T-helper 2 cell (primary cell): Measurements from ENCODE around the gene ZNF473.
A peak's percentile ranks its signal among the peaks of the same experiment; 100 is the strongest.

Experiments
- DNase-seq, 5 experiments: peaks; one replicate each; pipeline versions ENCODE4 v3.0.0 to v3.0.0-alpha.2; 2012 to 2022

The ZNF473 gene

DNA sequence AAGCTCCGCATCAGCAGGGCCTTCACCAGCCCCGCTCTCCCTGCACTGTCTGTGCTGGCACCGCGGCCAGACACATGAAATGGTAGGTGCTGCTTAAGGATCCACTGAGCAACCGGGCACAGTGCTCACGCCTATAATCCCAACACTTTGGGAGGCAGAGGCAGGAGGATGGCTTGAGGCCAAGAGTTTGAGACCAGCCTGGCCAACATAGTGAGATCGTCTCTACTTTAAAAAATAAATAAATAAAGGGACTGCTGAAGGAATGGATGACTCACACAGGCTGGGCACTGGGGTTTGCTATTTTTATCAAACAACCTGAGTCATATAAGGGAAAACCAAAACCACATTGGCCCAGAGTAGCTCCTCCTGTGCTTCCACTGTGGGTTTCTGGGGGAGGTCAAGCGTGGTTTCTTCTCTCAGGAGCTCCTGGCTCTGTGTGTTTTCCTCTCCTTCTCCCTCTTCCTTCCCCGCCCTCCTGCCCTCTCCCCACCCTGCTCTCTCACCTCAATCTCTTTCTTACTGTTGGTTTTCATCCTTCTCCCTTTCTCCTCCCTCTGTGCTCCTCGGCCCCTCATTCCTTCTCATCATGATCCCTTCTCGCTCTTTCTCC lies 21.9 kb upstream of the ZNF473 start:
- DNase-seq: peak in 1 of 5 experiments; percentile 48

DNA sequence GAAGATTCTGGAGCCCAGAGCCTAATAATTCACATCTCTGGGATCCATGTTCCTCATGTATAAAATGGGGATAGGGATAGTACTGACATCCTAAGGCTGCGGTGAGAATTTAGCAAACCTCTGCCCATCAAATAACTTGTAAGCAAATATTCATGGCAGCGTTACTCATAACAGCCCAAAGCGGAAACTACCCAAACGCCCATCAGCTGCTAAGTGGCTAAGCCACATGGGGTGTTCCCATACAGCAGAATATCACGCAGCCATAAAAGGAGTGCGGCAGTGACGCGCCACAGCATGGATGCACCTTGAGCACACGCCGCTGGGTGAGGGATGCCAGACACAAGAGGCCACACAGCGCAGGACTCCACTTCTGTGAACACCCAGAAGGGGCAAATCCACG lies 20.4 kb upstream of the ZNF473 start:
- peak in 1 of 5 experiments; percentile 24 for DNase-seq

DNA sequence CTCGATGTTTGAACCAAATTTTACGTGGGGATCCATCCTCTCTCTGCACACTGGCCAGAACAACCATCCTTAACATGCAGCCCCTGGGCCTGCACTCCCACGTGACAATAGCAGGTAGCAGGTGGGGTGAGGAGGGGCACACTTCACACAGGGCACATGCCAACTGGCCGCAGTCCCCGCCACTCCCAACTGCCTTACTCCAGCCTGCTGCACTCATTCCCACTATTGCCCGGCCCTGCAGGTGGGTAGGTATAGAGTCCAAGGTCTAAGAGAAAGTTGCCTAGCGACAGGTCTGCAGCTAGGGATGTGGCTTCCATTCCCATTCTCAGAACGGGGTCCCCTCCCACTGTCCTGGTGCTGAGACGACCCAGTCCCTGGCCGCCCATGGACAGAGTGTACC lies 18.6 kb upstream of the ZNF473 start:
- no peak for DNase-seq

DNA sequence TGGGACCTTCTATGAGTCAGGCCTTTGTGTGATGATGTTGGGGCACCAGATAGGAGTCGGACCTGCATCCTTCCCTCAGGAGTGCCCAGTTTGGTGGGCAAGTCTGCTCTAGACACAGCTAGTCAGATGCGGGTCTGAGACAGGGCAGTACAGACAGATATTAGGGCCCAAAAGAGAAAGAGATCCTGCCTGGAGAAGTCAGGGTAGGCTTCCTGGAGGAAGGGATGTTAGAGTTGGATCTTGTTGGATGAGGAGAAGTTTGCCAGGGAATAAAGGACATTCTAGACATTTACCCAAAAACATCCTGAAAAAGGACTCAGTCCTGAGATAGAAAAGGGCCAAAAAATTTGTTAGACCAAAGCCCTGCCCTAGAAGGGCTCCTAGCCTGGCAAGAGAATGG lies 17.9 kb upstream of the ZNF473 start:
- no peak for DNase-seq

DNA sequence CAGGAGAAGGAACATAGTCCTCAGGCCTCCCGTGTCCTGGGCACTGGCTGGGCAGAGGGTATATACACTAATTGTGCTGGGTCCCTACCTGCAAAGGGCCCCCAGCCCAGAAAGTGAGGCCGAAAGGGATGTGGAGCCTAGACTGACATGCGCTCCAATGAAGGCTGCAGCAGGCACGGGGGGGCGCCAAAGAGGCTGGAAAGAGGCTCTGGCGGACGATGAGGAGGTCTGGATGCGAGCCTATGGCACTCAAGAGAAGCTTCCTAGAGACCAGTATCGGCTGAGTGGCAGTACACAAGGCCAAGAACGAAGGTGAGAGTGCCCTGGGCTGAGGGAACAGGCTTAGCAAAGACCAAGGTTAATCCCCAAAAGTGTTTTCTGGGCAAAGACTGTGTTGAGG lies 17.3 kb upstream of the ZNF473 start:
- no peak for DNase-seq

DNA sequence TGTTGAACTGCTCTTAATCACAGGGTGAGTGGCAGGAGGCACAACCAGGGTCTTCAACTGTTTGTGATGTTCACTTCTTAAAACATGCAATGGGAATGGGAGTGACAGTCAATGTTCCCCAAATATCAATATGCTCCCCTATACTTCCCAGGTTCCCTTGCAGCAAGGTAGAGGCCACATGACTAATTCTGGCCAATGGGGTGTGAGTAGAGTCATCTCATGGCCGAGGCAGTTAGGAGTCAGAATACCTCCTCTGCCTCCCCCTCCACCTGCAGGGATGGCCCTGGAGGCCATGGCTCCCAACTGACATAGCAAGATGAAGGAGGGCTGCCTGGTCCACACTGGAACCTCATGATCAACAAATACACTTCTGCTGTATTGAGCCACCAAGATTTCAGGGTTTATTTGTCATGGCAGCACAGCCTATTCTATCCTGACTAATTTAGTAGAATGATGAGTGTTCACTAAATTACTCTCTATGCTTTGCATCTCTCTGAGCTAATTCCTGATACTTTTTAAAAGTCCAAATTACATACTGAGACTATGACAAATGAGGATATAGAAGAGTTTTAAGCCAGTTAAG lies 9.5 kb upstream of the ZNF473 start:
- DNase-seq: no peak

DNA sequence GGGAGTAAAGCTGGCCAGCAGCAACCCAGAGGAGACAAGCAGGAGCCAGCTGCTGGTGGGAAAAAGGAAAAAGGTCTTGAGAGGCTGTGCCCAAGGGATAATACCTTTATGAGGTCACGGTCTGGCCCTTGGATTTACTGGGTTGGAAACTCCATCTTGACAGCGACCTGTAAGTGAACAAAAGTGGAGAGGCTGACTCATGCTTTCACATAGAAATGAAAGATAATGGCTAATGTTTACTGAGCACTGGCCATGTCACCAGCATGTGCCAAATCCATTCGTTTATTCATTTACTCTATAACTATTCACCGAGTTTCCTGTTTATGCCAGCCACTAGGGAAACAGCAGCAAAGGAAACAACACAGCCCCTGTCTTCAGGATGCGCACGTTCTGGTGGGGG lies 5.3 kb upstream of the ZNF473 start:
- DNase-seq: no peak

DNA sequence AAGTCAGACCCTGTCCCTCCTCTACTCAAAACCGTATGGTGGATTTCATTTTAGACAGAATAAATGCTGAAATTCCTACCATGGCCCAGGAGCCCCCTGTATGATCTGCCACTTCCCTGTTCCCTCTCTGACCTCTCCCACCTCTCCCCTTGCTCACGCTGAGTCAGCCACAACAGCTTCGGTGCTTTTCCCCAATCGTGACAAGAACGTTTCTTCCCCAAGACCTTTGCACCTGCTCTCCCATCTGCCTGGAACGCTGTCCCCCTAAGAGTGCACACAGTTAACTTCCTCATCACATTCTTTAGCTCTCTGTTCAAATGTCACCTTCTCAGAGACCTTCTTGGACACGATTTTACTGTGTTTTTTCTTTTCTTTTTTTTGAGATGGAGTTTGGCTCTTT lies 3.0 kb upstream of the ZNF473 start:
- no peak for DNase-seq

DNA sequence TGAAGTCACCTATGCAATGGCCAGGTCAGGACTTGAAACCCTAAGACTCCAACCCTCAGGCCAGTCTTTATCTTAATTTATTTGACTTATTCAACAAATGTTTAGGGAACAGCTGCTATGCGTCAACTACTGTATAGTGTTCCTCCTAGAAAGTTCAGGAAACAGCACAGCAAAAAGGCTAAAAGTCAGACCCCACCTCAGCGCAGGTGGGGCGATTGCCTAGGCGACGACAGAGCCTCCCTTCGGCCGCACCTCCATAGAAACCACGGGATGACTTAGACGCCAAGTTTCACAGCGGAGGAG lies 1.1 kb upstream of the ZNF473 start:
- no peak for DNase-seq

DNA sequence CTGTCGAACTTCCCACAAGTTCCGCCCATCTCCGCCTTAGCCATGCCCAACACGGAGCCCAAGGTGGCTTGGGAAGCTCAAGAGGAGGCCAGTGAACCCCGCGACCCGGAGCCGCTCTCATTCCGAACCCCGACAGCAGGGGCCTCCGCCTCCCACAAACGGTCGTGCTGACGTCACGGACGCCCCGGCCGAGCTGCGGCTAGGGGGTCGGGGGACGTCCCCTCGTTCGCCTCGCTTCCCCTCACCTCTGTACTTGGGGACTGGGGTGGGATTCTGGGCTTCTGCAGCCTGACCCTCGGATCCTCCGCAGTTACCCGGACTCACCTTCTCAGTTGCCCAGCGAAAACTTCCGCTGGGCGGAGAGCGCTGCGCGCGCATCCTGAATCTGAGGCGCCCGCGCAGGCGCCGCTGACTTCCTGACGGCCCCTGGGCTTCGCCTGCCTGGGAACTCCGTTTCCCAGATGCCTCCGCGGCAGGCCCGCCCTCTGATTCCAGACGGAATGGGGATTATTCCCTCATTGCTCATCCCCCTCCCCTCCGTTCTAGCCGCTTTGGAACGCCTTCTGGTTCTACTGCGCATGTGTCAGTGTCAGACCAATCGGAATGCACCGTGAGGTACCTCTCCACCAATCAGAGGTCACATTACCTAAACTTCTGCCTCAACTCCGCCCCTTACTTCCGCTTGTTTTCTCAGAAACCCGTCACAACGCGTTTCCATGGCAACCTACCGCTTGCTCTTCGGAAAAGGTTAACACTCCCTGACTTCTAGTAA lies 597 bp upstream of the ZNF473 start, which contains the start of gene VRK3:
Gene VRK3 (minus strand): TSS at position 351 of the 772 bp plus-strand sequence. CDS start 9,210 bp downstream, outside the sequence.
- peak; percentile 93 to 100 (median 98) for DNase-seq

DNA sequence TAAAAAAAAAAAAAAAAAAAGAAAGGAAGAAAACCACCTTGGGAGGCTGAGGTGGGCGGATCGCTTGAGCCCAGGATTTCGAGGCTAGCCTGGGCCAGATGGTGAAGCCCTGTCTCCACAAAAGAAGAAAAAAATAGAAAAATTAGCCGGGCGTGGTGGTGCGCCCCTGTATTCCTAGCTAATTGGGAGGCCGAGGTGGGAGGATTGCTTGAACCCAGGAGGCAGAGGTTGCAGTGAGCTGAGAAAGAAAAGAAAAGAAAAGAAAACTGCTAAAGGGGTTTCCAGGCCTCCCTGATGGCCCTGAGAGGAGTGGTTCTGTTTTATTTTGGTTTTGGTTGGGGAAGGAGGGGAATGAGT lies 723 bp downstream of the ZNF473 start:
- DNase-seq: no peak

DNA sequence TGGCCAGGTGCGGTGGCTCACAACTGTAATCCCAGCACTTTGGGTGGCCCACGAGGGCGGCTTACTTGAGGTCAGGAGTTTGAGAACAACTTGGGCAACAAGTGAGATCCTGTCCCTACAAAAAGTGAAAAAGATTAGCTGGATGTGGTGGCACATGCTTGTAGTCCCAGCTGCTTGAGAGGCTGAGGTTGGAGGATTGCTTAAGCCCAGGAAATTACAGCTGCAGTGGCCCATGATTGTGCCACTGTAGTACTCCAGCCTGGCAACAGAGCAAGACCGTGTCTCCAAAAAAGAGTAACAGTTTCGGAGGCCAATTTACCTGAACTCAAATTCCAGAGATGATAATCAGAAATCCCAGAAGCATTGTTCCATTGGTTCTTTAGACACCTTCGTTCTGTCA lies 4.4 kb downstream of the ZNF473 start:
- DNase-seq: no peak

DNA sequence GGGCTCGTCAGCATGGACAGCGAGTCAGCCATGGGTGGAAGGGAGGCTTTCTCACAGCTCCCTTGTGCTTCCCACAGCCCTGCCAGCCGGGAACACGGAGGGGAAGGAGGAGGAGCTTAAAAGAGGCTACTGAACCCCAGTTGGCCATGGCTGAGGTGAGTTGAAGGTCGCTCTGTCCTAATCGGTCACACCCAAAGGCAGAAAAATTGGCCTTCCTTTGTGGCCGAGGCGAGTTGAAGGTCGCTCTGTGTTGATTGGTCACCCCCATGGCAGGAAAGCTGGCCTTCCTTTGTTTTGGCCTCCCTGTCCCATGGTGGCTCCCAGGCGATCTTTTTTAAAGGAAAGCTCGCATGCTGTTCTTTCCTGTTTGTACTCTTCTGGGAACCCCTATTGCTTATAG lies 5.1 kb downstream of the ZNF473 start:
- no peak for DNase-seq

DNA sequence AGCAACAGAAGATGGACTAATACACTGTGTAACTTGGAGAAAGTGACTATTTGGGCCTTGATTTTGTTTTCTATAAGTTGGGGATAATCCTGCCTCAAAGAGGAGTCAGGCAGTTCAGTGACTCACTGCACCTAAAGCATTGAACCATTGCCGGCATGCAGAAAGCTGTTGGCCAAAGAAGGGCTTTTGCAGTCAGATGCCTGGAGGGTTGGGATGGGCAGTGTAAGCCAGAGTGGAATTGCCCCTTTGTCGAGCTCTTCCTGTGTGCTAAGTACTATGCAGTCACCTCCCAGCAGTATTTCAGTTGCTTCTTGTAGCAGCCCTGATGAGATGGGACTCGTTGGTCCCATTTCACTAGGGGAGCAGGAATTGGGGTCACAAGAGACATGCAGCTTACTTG lies 11.1 kb downstream of the ZNF473 start:
- DNase-seq: no peak

DNA sequence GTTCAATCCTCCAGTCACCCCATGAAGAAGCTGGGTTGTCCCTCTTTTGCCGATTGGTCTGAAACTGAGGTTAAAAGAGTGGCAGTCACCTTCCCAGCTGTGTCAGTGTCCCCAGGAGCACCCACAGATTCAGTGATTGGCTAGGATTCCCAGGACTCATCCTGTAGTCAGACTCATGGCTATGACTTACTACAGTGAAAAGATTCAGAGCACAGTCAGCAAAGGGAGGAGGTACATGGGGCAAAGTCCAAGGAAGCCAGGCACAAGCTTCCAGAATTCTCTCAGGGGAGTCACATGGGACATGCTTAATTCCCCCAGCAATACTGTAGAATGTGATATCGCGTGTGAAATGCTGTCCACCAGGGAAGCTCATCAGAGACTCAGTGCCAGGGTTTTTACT lies 14.2 kb downstream of the ZNF473 start:
- DNase-seq: no peak

DNA sequence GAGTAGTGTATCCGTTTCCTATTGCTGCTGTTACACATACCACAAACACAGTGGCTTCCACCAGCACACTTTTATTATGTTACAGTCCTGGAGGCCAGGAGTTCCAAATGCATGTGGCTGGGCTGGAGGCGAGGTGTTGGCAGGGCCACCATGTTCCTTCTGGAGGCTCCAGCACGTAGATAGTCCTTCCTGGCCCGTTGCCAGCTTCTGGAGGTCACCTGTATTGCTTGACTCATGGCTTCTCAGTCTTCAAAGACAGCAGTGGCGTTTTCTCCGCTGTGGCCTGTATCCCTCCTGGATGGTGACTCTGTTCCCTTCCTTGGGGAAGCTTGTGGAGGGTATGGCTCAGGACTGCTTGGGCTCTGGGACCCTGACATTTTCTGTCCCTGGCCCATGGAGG lies 15.2 kb downstream of the ZNF473 start:
- no peak for DNase-seq

DNA sequence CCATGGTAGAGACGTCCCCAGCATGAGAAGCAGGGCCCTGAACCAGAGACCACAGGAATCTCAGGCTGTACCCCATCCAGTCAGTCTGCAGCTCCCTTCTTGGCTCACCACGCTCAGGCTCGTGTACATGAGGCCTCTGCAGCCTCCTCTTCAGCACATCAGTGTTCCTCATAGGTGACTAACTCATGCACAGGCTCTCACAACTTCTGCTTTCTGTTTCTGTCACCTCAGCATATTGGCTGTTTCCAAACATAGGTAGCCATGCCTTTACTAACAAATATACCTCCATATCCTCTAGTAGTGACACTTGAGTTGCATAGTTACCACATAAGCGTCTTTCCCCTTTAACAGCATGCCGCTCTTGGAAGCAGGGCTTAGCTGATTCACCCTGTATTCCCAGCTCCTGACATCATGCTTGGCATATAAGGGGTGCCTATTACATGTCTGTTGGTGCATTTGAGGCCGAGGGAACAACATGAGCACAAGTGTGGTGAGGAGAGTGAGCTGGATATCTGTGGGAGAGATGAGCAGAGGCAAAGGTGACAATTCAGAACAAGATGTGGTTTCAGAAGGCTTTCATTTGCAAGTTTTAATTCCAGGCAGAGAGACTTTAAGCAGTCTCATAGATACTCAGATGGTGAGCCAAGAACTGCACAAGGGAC lies 16.7 kb downstream of the ZNF473 start:
- no peak for DNase-seq

DNA sequence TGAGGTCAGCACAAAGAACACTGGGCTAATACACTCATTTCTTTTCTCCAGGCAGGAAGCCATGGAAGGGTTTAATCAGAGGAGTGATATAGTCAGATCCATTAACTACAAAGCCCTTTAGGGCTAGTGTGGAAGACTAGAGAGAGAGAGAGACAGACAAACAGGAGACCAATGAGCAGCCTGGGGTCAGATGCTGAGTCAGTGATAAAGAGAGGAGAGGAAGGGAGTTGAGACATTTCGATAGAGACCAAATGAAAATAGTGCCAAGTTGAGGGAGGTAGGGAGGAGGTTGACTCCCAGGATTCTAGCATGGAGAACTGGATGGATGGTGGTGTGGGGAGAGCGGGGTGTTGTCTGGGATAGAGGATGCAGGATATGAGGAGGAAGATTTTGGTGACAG lies 18.2 kb downstream of the ZNF473 start:
- DNase-seq: no peak

DNA sequence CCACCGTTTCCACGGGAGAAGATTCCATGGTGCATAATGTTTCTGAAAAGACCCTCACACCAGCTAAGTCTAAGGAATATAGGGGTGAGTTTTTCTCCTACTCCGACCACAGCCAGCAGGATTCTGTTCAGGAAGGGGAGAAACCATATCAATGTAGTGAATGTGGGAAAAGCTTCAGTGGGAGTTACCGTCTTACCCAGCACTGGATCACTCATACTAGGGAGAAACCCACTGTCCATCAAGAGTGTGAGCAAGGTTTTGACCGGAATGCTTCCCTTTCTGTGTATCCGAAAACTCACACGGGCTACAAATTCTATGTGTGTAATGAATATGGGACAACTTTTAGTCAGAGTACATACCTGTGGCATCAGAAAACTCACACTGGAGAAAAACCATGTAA lies 19.1 kb downstream of the ZNF473 start:
- DNase-seq: no peak

DNA sequence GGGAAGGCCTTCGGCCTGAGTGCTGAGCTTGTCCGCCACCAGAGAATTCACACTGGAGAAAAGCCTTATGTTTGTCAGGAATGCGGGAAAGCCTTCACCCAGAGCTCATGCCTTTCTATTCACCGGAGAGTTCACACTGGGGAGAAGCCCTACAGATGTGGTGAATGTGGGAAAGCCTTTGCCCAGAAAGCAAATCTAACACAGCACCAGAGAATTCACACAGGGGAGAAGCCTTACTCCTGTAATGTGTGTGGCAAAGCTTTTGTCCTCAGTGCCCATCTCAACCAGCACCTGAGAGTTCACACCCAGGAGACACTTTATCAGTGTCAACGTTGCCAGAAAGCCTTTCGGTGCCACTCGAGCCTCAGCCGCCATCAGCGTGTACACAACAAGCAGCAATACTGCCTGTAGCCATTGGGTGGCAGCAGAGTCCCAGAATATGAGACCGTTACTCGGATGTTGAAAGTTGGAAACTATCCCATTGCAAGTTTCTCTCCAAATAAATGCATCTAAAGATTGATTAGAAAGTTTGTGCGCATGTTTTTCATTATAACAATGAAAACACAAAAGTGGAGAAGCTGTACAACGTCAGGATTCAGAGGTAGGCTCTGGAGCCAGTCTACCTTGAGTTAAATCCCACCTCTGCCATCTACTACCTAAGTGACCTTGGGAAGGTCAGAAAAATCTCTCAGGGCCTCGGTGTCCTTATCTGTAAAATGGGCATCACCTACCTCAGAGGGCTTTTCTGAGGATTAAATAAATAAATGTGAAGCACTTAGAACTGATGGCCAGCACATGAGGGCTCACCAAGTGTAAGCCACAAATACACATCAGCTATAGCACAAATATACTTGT lies 21.1 kb downstream of the ZNF473 start:
- peak; percentile 14 to 57 (median 32) for DNase-seq

DNA sequence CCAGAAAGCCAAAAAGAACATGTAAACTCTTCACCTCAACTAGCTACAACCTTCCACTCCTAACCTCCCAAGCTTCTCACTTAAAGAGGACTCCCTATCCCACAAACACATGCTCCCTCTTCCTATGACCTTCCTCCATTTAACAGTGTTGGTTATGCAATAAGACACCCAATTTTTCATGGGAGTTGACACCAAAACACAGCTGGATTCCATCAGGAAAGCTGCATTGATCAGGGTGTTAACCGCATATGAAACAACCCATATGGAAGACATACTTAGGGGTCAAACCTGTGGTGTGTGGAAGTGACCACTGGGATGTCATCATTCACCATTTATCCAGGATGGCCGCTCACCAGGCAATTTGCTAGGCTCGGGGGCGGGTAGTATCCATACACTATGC lies 21.9 kb downstream of the ZNF473 start:
- no peak for DNase-seq

DNA sequence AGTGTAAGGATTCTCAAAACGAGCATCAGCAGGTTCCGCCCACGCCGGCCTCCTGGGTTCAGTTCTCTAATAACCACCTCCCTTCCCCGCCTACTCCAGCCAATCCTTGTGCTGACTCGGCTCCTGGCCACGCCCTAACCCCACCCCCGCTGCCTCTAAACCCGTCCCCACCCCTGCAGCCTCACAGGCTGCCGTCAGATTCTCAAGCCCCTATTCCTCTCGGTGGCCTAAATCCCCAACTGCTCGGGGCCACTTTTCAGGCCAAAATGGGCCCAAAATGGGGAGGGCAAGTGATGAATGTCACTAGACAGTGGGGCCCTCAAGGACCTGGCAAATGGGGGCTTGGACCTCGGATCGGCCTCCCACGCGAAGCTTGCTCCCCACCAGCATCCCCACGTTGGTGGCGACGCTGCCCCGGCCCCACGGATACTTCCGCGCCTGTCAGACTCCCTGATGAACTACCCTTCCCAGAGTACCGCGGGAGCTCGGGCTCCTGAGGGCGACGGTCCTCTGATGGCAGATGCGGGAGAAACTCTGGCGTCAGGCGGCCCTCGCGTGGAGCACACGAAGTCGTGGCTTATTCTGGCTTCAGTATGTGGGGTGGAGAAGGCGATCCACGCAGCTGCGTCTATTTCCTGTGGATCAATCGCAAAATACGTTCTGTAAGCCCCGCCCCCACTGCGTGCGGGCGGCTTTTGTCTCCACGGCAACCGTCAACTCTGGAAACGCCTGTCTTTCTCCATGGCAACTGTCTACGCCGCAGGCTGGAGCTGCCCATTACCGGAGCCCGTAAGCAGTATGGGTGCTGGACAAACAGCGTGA lies 24.8 kb downstream of the ZNF473 start:
- peak; percentile 61 to 84 (median 73) for DNase-seq
